Trophoblast cell (in vitro differentiated cells and primary cell): Measurements from ENCODE around the gene SLC22A1.

Experiments
- DNase-seq, 2 donors: peaks; one replicate each; pipeline ENCODE4 v3.0.0-alpha.2; 2016
- H2AFZ ChIP-seq: 2 replicates; pipeline ENCODE4 v1.6.1; 2013; ENCODE audit warnings: low read length, moderate library complexity, mild to moderate bottlenecking; ENCODE audit not compliant: insufficient read depth, poor library complexity
- H2AK5ac ChIP-seq: 2 replicates; pipeline ENCODE4 v1.6.1; 2013; ENCODE audit warnings: mild to moderate bottlenecking, low read length
- H2BK120ac ChIP-seq: 2 replicates; pipeline ENCODE4 v1.6.1; 2013; ENCODE audit warnings: low read length, mild to moderate bottlenecking, moderate library complexity; ENCODE audit not compliant: insufficient read depth, poor library complexity
- H2BK12ac ChIP-seq: 2 replicates; pipeline ENCODE4 v1.6.1; 2013; ENCODE audit warnings: mild to moderate bottlenecking, low read length, moderate library complexity
- H2BK5ac ChIP-seq: 2 replicates; pipeline ENCODE4 v1.6.1; 2013; ENCODE audit warnings: low read length, low read depth, moderate library complexity, mild to moderate bottlenecking; ENCODE audit not compliant: poor library complexity
- H3K14ac ChIP-seq: 2 replicates; pipeline ENCODE4 v1.6.1; 2013; ENCODE audit warnings: mild to moderate bottlenecking, low read length
- H3K18ac ChIP-seq: 2 replicates; pipeline ENCODE4 v1.6.1; 2013; ENCODE audit warnings: mild to moderate bottlenecking, low read length
- H3K23ac ChIP-seq: 2 replicates; pipeline ENCODE4 v1.6.1; 2013; ENCODE audit warnings: low read length
- H3K27ac ChIP-seq: 2 replicates; pipeline ENCODE4 v1.5.1; 2013; ENCODE audit warnings: low read depth, mild to moderate bottlenecking, inconsistent platforms, low read length, moderate library complexity
- H3K27me3 ChIP-seq: 2 replicates; pipeline ENCODE4 v1.6.1; 2013; ENCODE audit warnings: inconsistent platforms, mild to moderate bottlenecking, low read length, moderate library complexity; ENCODE audit not compliant: insufficient read depth
- H3K36me3 ChIP-seq, 2 experiments: 1 replicate in 1 of 2; 2 replicates in 1 of 2; pipeline ENCODE4 v1.6.1; 2013; ENCODE audit warnings: low read length in 2 of 2, mild to moderate bottlenecking in 2 of 2, moderate library complexity in 1 of 2; ENCODE audit not compliant: insufficient read depth in 2 of 2, control insufficient read depth in 1 of 2
- H3K4ac ChIP-seq: 2 replicates; pipeline ENCODE4 v1.6.1; 2013; ENCODE audit warnings: low read depth, mild to moderate bottlenecking, low read length, moderate library complexity
- H3K4me1 ChIP-seq, 2 experiments: 1 replicate in 1 of 2; 2 replicates in 1 of 2; pipeline ENCODE4 v1.6.1; 2013; ENCODE audit warnings: low read length in 2 of 2, mild to moderate bottlenecking in 2 of 2, moderate library complexity in 1 of 2; ENCODE audit not compliant: insufficient read depth in 2 of 2, control insufficient read depth in 1 of 2
- H3K4me2 ChIP-seq: 2 replicates; pipeline ENCODE4 v1.6.1; 2013; ENCODE audit warnings: inconsistent platforms, mild to moderate bottlenecking, low read length, moderate library complexity
- H3K4me3 ChIP-seq: 2 replicates; pipeline ENCODE4 v1.5.1; 2013; ENCODE audit warnings: mild to moderate bottlenecking, low read depth, low read length, inconsistent platforms
- H3K79me1 ChIP-seq: one replicate; pipeline ENCODE4 v1.6.1; 2013; ENCODE audit warnings: low read length
- H3K79me2 ChIP-seq: 2 replicates; pipeline ENCODE4 v1.6.1; 2013; ENCODE audit warnings: low read length, mild to moderate bottlenecking; ENCODE audit not compliant: control insufficient read depth, insufficient read depth, poor library complexity
- H3K9ac ChIP-seq: 2 replicates; pipeline ENCODE4 v1.6.1; 2013; ENCODE audit warnings: mild to moderate bottlenecking, low read length
- H3K9me3 ChIP-seq: 2 replicates; pipeline ENCODE4 v1.6.1; 2013; ENCODE audit warnings: low read depth, mild to moderate bottlenecking, control low read depth, inconsistent platforms, low read length; ENCODE audit not compliant: insufficient read depth
- H4K12ac ChIP-seq: 2 replicates; pipeline ENCODE4 v1.6.1; 2013; ENCODE audit warnings: low read depth, mild to moderate bottlenecking, low read length, moderate library complexity
- H4K8ac ChIP-seq: 2 replicates; pipeline ENCODE4 v1.6.1; 2013; ENCODE audit warnings: low read depth, mild to moderate bottlenecking, low read length, moderate library complexity
- H4K91ac ChIP-seq: one replicate; pipeline ENCODE4 v1.6.1; 2013; ENCODE audit warnings: low read depth, mild to moderate bottlenecking, low read length, moderate library complexity
- WGBS: extraction: QIAGEN DNeasy Blood & Tissue Kit; methylation state at CpG from one replicate; pipeline ENCODE4 v1.1.7; 2013; ENCODE audit warnings: missing lambda C conversion rate; ENCODE audit not compliant: insufficient read length, insufficient coverage; ENCODE audit errors: extremely low coverage; 5-methylcytosine and 5-hydroxymethylcytosine counted together

The SLC22A1 gene

DNA sequence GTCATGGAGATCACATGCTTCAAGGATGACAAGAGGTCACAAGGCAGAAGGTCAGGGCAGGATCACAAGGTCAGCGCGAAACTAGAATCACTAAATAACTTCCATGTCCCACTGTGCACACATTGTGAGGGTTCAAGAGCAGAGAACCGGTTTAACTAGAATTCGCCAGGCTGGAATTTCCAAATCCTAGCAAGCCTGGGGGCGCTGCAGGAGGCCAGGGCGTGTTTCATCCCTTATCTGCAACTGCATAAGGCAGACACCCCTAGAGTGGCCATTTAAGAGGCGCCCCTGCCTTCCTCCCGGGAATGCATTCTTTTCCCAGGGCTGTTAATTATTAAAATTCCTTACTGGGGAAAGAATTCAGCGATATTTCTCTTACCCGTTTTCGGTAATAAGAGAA is 40.2 kb upstream of the SLC22A1 start:
- Histone ChIP-seq H3K18ac (no peak overlapping the region), H2AK5ac (no peak overlapping the region), H3K79me2 (no peaks in the 10 kb centered on the region), H4K12ac (no peak overlapping the region), H3K9ac (no peak overlapping the region), H4K8ac (no peak overlapping the region), H3K23ac (no peak overlapping the region), H2BK12ac (no peak overlapping the region), H3K27ac (no peak overlapping the region), H2AFZ (no peak overlapping the region), H3K4me1 (no peaks in the 10 kb centered on the region), H4K91ac (no peak overlapping the region), H3K27me3 (no peaks in the 10 kb centered on the region), H2BK5ac (no peak overlapping the region), H3K79me1 (no peaks in the 10 kb centered on the region), H3K4me2 (no peak overlapping the region), H3K9me3 (peaks cover 15% of the 10 kb centered on the region), H3K36me3 (peaks cover 62 to 76% of the 10 kb centered on the region in 2 experiments), H3K14ac (no peak overlapping the region), H2BK120ac (no peak overlapping the region), H3K4ac (no peak overlapping the region), H3K4me3 (no peak overlapping the region)
- DNase-seq = peak; percentile 6 to 22
- WGBS = no CpG with 5 or more reads among the region's 11 CpGs

DNA sequence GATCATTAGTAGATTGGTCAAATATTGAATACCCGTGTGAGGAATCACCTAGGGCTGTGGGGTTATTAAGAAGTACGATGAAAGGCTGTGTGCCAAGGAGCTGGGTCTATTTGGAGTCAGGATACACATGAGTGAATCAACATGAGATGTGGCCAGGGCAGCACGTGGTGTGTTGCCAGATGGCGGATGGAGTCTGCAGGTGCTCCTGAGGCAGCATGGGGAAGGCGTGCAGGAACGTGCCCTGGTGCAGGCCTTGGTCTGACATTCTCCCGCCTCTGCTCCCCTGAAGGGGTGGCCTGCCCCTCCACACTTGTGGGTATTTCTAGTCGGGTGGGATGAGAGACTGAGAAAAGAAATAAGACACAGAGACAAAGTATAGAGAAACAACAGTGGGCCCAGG is 39.0 kb upstream of the SLC22A1 start:
- Histone ChIP-seq H2BK12ac (no peak overlapping the region), H3K79me1 (no peaks in the 10 kb centered on the region)
- WGBS = no CpG with 5 or more reads among the region's 8 CpGs

DNA sequence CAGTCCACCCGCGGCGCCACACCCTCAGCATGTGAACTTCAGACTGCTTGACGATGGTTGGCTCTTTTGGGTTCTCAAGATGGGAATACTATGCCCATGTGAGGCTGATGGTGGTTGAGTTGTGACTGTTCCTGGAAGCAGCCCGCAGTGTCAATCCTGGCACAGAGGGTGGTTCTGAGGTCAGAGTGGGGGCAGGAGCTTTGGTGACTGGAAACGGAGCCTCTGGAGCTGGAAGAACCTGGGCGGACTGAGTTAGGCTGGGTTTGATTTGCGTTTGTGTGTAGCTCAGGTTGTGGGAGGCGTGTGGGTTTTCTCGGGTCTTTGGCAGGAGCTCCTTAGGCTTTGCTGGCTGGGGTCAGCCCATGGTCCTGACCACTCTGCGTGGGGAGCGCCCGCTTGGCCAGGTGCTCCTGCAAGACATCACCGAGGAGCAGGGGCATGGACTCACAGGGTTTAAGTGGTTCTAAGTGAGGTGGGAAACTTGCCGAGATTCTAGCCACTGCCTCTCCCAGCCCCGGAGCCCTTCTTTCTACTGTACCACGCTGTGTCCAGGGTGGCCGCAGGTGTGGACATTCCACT is 37.3 kb upstream of the SLC22A1 start:
- Histone ChIP-seq H3K79me1 (no peaks in the 10 kb centered on the region), H3K4me3 (no peak overlapping the region), H3K9me3 (peaks cover 12% of the 10 kb centered on the region), H3K18ac (no peak overlapping the region), H3K4me1 (no peaks in the 10 kb centered on the region), H2AFZ (no peak overlapping the region), H4K8ac (no peak overlapping the region), H4K91ac (no peak overlapping the region), H3K9ac (peak overlapping the region; percentile 1), H2BK120ac (no peak overlapping the region), H3K14ac (no peak overlapping the region), H2BK12ac (no peak overlapping the region), H3K27ac (no peak overlapping the region), H2BK5ac (no peak overlapping the region), H3K27me3 (no peaks in the 10 kb centered on the region), H2AK5ac (no peak overlapping the region), H3K23ac (no peak overlapping the region), H4K12ac (no peak overlapping the region), H3K4me2 (no peak overlapping the region), H3K36me3 (peaks cover 62 to 74% of the 10 kb centered on the region in 2 experiments), H3K4ac (no peak overlapping the region), H3K79me2 (no peaks in the 10 kb centered on the region)
- no peak for DNase-seq
- no CpG with 5 or more reads among the region's 18 CpGs for WGBS

More for the DNA sequence above, 39.0 kb upstream of the SLC22A1 start:
- Histone ChIP-seq H4K8ac (no peak overlapping the region), H2AFZ (no peak overlapping the region), H3K14ac (no peak overlapping the region), H2BK5ac (no peak overlapping the region), H3K4me3 (no peak overlapping the region), H3K23ac (no peak overlapping the region), H3K27me3 (no peaks in the 10 kb centered on the region), H4K12ac (no peak overlapping the region), H3K4me1 (no peaks in the 10 kb centered on the region), H4K91ac (no peak overlapping the region), H3K4ac (no peak overlapping the region), H3K9ac (no peak overlapping the region), H3K4me2 (no peak overlapping the region), H3K27ac (no peak overlapping the region), H3K9me3 (peaks cover 15% of the 10 kb centered on the region), H3K79me2 (no peaks in the 10 kb centered on the region), H2AK5ac (no peak overlapping the region), H3K36me3 (peaks cover 67 to 77% of the 10 kb centered on the region in 2 experiments), H3K18ac (no peak overlapping the region), H2BK120ac (no peak overlapping the region)
- no peak for DNase-seq

DNA sequence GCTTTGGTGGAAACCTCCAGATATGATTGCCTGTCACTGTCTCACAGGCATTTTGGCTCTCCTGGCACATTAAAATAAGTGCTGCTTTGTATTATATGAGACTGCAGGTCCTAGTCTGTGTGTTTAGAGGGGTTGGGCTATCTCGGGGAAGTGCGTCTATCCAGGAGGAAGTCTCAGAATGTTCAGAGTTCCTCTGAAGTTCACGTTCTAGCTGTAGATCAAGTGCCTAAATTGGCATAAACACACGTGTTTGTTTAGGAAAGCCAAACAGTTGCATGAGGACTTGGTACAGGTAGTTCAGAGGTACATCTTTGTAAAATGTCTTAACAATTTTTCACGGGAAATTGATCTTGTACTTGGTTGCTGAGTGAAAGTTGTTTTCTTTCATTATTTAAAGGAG is 36.4 kb upstream of the SLC22A1 start:
- no peak overlapping the region for H3K23ac ChIP-seq
- no peak overlapping the region for H3K4me3 ChIP-seq
- no peak overlapping the region for H3K27ac ChIP-seq
- H3K4me2 ChIP-seq = no peak overlapping the region
- no peak overlapping the region for H3K4ac ChIP-seq
- H2BK120ac ChIP-seq = no peak overlapping the region
- H2BK5ac ChIP-seq = no peak overlapping the region
- H2AK5ac ChIP-seq = no peak overlapping the region
- H3K79me2 ChIP-seq = no peaks in the 10 kb centered on the region
- no peak overlapping the region for H3K14ac ChIP-seq
- H3K9ac ChIP-seq = no peak overlapping the region
- no peak overlapping the region for H4K12ac ChIP-seq
- H3K18ac ChIP-seq = no peak overlapping the region
- no peak overlapping the region for H2BK12ac ChIP-seq
- no peak for DNase-seq
- no peak overlapping the region for H4K8ac ChIP-seq
- no CpG with 5 or more reads among the region's 5 CpGs for WGBS
- no peaks in the 10 kb centered on the region for H3K79me1 ChIP-seq
- H2AFZ ChIP-seq = no peak overlapping the region
- H3K27me3 ChIP-seq = no peaks in the 10 kb centered on the region
- peaks cover 59 to 73% of the 10 kb centered on the region in 2 experiments for H3K36me3 ChIP-seq
- H3K9me3 ChIP-seq = peaks cover 5% of the 10 kb centered on the region
- H3K4me1 ChIP-seq = no peaks in the 10 kb centered on the region
- H4K91ac ChIP-seq = no peak overlapping the region
